Measurements from ENCODE around the gene DCBLD2.

GRCh38 chr3:98900265-98901118 is 1.0 kb downstream of the DCBLD2 start:
- TF ChIP-seq CTCF (IDR thresholded peaks at IDR 0.05; ENCODE audit: poor library complexity) (no peak), EZH2phosphoT487 (IDR thresholded peaks at IDR 0.05; ENCODE audit: low read depth, severe bottlenecking, unreplicated experiment) (no peak)

All from hepatocyte (in vitro differentiated cells).